Peyer's patch (tissue), 4 donors: Measurements from ENCODE around the gene SRRM4.

ENCODE experiments used
- CTCF ChIP-seq, 6 experiments: fragments of 450-650 bp in 4 of 6; fragments of 200-600 bp in 2 of 6; sonication (generic) in 1 of 6; IDR thresholded peaks; one replicate each; pipeline ENCODE4 v1.5.1; 2017 to 2019; ENCODE audit warnings: antibody characterized with exemption in 6 of 6, mild to moderate bottlenecking in 3 of 6, moderate library complexity in 1 of 6
- POLR2A ChIP-seq, 2 donors: fragments of 450-650 bp; IDR thresholded peaks; one replicate each; pipeline ENCODE4 v1.5.1; 2017; ENCODE audit warnings: antibody characterized with exemption in 2 of 2, mild to moderate bottlenecking in 2 of 2, moderate library complexity in 2 of 2

- TF ChIP-seq CTCF (IDR thresholded peaks at IDR 0.05) (peak; percentile 58 to 75 (median 67)), POLR2A (IDR thresholded peaks at IDR 0.05) (no peak)
Observed at GRCh38 chr12:119115296-119115905, 134.1 kb downstream of the SRRM4 start.
